GM21526 (cell line): ENCODE measurements around the gene SOX6.
"Not testable (repeated sequence)": the region's sequence is repeated elsewhere in the genome, so short reads cannot be mapped to it uniquely, and the experiment has no call there.

ENCODE experiments used
- ATAC-seq: cut with Tn5 transposase; IDR thresholded peaks from one replicate; pipeline ENCODE4 v1.9.1; 2021; ENCODE audit warnings: moderate library complexity; ENCODE audit not compliant: unreplicated experiment, low FRiP score

SOX6 gene

DNA sequence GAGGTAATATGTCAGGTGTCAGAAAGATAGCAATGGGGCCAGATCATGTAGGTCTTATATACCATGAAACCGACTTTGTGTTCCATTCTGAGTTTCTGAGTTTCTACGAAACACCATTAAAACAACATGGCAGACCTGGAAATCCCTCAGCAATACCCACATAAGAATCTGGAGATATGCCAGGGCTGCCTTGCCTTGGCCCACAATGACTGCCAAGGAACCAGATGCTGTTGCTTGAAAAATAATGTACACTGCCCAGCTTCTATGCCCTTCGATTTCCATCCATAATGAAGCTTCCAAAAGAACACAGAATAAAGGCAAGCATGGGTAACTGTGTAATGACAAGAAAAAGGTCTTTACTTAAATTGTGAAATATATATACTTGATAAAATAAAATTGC lies 277.4 kb downstream of the SOX6 start:
- no peak for ATAC-seq

GRCh38 chr11:16070573-16070972 lies 285.8 kb downstream of the SOX6 start:
- ATAC-seq = no peak

- ATAC-seq = not testable (repeated sequence)
These were observed 289.1 kb downstream of the SOX6 start for GRCh38 chr11:16067268-16067667.

GRCh38 chr11:16059332-16059731 lies 297.0 kb downstream of the SOX6 start:
- ATAC-seq = no peak

DNA sequence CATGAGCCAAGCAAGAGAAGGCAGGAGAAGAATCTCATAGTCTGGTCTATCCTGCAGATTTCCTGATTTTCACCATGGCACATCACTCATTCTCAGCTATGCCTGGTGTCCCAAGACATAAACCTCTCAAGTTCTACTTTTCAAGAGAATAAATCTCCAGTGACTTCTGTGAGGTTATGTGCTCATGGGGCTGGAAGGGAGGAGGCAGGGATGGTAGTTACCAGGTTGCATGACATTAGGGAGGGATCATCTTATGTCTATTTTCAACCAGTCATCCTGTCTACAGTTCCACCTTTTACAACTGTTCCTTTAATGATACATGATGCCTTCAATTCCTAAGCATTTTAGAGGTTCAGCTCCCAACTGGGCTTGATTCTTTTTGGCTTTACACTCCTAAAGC lies 297.7 kb downstream of the SOX6 start:
- ATAC-seq = no peak

DNA sequence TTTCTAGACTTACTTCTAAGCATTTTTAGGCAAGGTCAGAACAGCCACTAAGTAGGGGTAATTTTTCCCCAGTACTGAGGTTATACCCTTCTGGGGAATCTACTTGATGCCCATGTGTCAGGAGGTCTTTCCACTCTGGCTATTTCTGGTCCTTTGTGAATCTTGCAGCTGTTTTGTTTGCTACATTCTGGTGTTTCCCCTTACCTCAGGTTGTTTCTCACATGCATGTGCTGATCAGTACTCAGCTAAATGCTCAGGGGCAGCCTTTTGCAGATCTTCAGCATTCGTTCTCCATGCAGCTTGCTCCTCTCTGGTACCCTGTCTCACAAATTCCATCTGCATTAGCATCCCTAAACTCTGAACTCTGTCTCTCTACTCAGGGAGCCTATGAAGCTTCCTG lies 303.6 kb downstream of the SOX6 start:
- no peak for ATAC-seq

DNA sequence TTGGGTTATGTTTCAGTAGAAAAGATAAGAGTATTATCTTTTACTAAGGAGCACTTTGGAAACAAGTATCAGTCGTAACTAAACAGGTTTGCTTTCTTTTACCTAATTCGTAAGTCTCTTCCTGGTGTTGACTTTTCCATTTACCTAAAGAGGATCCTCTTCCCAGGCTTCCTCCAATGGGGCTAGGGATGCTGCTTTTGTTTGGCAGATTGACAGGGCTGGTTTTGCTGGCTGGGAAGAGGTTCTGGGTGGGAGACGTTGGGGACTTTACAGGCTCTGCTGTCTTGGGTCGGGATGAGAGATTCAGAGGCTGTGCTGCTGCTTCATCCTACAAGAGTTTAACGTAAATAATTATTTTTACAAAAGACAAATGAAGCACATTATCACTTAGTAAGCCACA lies 306.7 kb downstream of the SOX6 start:
- no peak for ATAC-seq

- no peak for ATAC-seq
These were observed 309.3 kb downstream of the SOX6 start for GRCh38 chr11:16047073-16047472.

GRCh38 chr11:16043617-16044016 lies 312.7 kb downstream of the SOX6 start:
- ATAC-seq = no peak

- no peak for ATAC-seq
These were observed 315.1 kb downstream of the SOX6 start for GRCh38 chr11:16041207-16041606.

DNA sequence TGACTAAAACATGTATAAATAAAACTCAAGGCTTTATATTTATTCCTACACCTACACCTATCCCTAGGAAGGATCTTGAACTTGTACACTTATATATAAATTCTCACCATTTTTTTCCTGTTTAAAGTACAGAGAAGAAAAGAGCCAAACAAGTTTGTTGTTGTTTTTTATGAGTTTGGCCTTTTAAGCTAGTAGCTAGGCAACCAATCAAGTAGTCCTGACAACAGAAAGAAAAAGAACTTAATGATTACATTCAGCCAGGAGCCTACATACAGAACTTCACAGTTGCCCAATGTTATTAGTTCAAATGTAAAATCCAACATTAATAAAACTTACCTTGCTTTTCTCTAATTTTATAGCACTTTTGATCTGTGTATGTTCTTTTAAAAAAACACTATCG lies 316.2 kb downstream of the SOX6 start:
- ATAC-seq = no peak

GRCh38 chr11:16037179-16037578 lies 319.2 kb downstream of the SOX6 start:
- ATAC-seq = no peak

- no peak for ATAC-seq
These were observed 320.1 kb downstream of the SOX6 start for GRCh38 chr11:16036218-16036617.

- ATAC-seq = no peak
These were observed 322.3 kb downstream of the SOX6 start for GRCh38 chr11:16034074-16034473.

DNA sequence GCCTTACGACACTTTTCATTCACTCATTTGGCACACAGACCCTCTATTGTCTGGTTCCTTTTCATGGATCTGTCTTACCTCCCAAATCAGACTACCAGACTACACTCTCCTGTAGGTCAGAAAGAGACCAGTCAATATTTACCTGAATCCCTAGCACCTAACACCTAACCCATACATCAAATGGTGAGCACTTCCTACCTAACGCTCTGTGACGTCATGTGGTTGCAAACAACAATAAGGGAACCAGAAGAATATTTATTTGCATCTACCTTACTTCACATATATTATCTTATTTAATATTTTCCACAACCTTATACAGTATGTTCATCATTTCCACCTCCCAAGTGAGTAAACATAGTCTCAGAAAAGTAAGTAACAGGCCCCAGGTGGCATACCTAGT lies 323.4 kb downstream of the SOX6 start:
- ATAC-seq = no peak

- no peak for ATAC-seq
These were observed 325.1 kb downstream of the SOX6 start for GRCh38 chr11:16031210-16031609.

GRCh38 chr11:16030664-16031063 lies 325.7 kb downstream of the SOX6 start:
- no peak for ATAC-seq

DNA sequence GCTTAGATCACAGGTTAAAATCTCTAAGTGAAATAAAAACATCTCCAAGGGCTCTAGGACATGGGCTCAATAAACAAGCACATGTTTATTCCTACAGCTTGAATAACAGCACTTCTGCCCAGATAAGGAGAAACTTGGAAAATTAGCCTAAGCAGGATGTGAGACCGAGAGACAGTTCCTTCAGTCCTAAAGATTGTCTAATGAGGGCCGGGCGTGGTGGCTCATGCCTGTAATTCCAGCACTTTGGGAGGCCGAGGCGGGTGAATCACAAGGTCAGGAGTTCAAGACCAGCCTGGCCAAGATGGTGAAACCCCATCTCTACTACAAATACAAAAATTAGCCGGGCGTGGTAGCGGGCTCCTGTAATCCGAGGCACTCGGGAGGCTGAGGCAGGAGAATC lies 327.2 kb downstream of the SOX6 start:
- not testable (repeated sequence) for ATAC-seq

GRCh38 chr11:16028419-16028818 lies 327.9 kb downstream of the SOX6 start:
- ATAC-seq = no peak

DNA sequence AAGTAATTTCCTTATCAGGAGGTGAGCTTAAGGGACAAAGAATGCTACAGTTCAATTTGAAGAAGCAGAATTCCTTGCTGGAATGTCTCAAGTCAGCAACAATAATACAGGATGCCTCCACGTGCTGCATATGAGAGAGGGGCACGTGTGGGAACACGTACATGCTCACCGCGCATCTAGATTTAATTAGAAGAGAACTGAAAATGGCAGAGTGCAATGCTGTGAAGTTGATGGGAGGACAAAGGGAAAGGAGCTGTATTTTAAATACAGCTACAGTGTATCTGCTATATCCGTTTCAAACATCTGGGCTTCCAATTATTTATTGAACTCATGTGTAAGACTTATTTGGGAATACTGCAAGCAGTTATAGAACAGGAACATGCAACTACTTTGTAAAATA lies 328.7 kb downstream of the SOX6 start:
- ATAC-seq = no peak

DNA sequence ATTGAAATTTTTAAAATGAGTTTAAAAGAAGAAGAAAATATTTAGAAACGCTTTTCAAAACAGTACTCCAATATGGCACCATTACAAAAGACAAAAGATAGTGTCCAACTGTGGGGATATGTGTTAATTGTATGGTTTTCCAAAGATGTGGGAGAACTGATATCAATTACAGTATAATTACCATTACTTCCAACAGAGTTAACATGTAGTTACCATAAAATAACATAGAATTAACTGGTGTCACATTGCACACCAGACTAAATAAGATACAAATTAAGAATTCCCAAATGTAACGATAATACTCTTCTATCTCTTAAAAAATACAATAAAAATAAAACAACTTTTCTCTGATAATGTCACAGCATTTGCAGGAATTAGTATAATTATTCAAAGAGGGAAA lies 329.5 kb downstream of the SOX6 start:
- ATAC-seq = no peak

- no peak for ATAC-seq
These were observed 337.4 kb downstream of the SOX6 start for GRCh38 chr11:16018931-16019330.

GRCh38 chr11:16016468-16016829 lies 339.9 kb downstream of the SOX6 start:
- ATAC-seq = no peak
